Activated T-helper 2 cell treated with anti-CD3 and anti-CD28 coated beads, Interferon-gamma antibody, Interleukin-2, Interleukin-4, amounts not matched to agents 10 μg/mL and 5 μg/mL and 100 μg/mL, durations not matched to agents 14 hours and 24 hours and 36 hours (primary cell): ENCODE measurements around the gene TTC33. TPM values are rescaled to one million over a fixed set of nuclear protein-coding genes. Genes with fewer than 3 reads are reported as not detected.
A peak's percentile ranks its signal among the peaks of the same experiment; 100 is the strongest.

Experiments
- DNase-seq: peaks from one replicate; pipeline ENCODE4 v3.0.0; 2021; ENCODE audit warnings: low spot score
- H3K27ac Mint-ChIP-seq: one replicate; pipeline ENCODE4 v1.8.0; 2021; ENCODE audit warnings: mixed read lengths
- H3K27me3 Mint-ChIP-seq: one replicate; pipeline ENCODE4 v1.8.0; 2021; ENCODE audit warnings: low read depth, mixed read lengths
- H3K36me3 Mint-ChIP-seq: one replicate; pipeline ENCODE4 v1.8.0; 2021; ENCODE audit warnings: low read depth, mixed read lengths
- H3K4me1 Mint-ChIP-seq: one replicate; pipeline ENCODE4 v1.8.0; 2021; ENCODE audit warnings: low read depth, mixed read lengths
- H3K4me3 Mint-ChIP-seq: one replicate; pipeline ENCODE4 v1.8.0; 2021; ENCODE audit warnings: low read depth, mild to moderate bottlenecking, moderate library complexity, mixed read lengths
- H3K9me3 Mint-ChIP-seq: one replicate; pipeline ENCODE4 v1.8.0; 2021; ENCODE audit warnings: mixed read lengths
- intact Hi-C: fragments of 100-400 bp; cut with micrococcal nuclease; formaldehyde crosslinking; loops from one replicate; pipeline ENCODE4 v1.15.1; 2023
- total RNA-seq: library from RNA; stranded (reverse); gene quantifications from 2 replicates; pipeline ENCODE4 v1.2.3, GENCODE V29; 2022

TTC33 gene
- total RNA-seq, 1 donor from 2014 or later, result 29.3 TPM

DNA sequence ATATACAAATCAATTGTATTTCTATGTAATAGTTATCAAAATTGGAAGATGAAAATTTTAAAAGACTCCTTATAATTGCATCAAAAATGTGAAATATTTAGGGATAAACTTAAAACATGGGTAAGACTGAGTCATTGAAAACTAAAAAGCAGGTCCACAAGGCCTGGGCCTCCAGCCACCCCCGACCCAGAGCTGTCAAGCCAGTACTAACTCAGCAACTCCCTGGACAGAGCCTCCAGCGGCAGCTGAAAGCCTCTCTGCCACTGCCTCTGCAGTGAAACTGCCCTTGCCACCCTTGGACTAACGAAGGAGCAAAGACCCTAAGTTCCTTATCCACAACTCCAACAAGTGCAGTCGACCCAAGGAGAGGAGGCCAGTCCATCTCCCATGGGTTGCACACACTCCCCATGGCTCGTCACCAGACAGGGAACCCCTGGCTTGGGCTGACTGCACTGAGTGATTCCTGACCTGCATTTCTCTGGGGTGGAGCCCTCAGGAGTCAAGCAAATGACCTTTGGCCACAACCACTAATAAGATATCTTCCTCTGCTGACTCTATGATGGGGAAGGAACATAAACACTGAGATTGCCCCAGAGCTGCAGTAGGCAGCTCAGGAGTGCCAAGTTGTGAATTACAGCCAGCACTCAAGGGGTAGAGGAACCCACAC is 55.5 kb downstream of the TTC33 start:
- Mint-ChIP-seq H3K4me3 (no peak overlapping the region), H3K27me3 (no peaks in the 10 kb centered on the region), H3K4me1 (no peaks in the 10 kb centered on the region), H3K36me3 (peaks cover 91% of the 10 kb centered on the region), H3K9me3 (peaks cover 42% of the 10 kb centered on the region), H3K27ac (no peak overlapping the region)
- intact Hi-C loops, result no loop called here
- DNase-seq, result no peak

DNA sequence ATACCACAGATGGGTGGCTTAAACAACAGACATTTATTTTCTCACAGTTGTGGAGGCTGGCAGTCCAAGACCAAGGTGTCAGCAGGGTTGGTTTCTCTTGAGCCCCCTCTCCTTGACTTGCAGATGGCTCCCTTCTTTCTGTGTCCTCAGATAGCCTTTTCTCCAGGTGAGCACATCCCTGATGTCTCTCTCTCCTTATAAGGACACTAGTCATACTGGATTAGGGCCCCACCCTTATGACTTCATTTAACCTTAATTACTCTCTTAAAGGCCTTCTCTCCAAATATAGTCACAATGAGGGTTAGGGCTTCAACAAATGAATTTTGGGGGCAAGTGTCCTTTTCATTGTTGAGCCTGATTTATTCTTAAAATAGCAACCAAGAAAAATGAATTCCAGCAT is 61.3 kb downstream of the TTC33 start:
- Mint-ChIP-seq H3K9me3 (no peaks in the 10 kb centered on the region), H3K36me3 (peaks cover 84% of the 10 kb centered on the region), H3K27me3 (no peaks in the 10 kb centered on the region), H3K4me1 (peaks cover 16% of the 10 kb centered on the region), H3K27ac (no peak overlapping the region), H3K4me3 (no peak overlapping the region)
- intact Hi-C loops, result no loop called here
- no peak for DNase-seq

DNA sequence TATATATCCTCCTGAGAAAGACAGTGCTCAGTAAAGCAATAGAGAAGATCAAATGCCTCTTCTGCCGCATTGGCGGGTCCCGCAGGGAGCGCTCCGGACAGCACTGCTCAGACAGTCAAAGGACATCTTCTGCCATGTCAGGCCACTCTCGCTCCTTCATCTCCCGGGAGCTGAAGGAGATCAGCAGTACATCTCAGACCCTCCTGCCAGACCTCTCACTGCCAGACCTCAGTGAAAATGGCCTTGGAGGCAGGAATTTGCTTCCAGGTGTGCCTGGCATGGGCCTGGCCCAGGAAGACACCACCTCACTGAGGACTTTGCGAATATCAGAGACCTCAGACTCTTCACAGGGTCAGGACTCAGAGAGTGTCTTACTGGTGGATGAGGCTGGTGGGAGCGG is 63.9 kb downstream of the TTC33 start:
- DNase-seq, result no peak
- H3K27ac Mint-ChIP-seq, result peak overlapping the region; percentile 40
- H3K9me3 Mint-ChIP-seq, result no peaks in the 10 kb centered on the region
- H3K4me3 Mint-ChIP-seq, result peak overlapping the region; percentile 4
- intact Hi-C loops, result no loop called here
- no peaks in the 10 kb centered on the region for H3K27me3 Mint-ChIP-seq
- H3K36me3 Mint-ChIP-seq, result peaks cover 87% of the 10 kb centered on the region
- H3K4me1 Mint-ChIP-seq, result peaks cover 39% of the 10 kb centered on the region

DNA sequence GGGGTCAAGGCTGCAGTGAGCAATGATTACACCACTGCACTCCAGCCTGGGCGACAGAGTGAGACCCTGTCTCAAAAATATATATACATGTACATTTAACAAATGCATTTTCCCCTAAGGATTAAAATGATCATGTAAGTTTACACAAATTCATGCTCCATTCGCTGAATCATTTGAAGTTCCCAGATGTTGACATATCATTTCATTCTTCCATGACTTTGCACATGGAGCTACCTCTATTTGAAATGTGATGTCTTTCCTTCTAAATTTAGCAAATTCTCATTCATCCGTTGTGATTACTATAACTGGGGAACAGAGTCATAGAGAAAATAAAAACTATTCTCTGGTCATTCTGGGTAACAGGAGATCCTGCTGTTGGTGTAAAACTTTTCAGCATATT is 65.5 kb downstream of the TTC33 start:
- Mint-ChIP-seq H3K36me3 (peaks cover 88% of the 10 kb centered on the region), H3K4me3 (no peak overlapping the region), H3K27me3 (no peaks in the 10 kb centered on the region), H3K27ac (peak overlapping the region; percentile 18), H3K4me1 (peaks cover 55% of the 10 kb centered on the region), H3K9me3 (no peaks in the 10 kb centered on the region)
- intact Hi-C loops, result no loop called here
- no peak for DNase-seq

DNA sequence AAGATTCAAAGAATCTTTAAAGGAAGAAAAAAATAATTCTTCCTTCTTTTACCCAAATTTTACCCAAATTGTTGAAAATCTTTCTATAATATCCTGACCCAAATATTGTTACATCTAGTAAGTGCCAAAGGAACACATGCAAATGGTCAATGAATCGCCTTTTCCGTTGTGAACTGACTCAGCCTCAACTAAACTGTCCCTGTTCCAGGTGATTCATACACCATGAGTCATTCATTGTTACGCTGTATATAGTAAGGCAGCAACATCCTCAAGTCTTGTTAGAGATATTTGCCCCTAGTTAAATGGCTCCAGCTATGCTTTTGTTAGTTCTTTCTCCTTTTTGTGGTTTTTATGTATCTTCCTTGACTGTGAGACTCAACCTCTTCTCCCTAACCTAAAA is 66.3 kb downstream of the TTC33 start:
- intact Hi-C loops, result loop anchor here (1.0 to 5.0 kb wide), 10 partner anchors 8 to 1107 kb away; partner anchors contain the start of gene TTC33
- Mint-ChIP-seq H3K4me1 (peaks cover 61% of the 10 kb centered on the region), H3K27me3 (no peaks in the 10 kb centered on the region), H3K4me3 (peak overlapping the region; percentile 37), H3K36me3 (peaks cover 88% of the 10 kb centered on the region), H3K27ac (peak overlapping the region; percentile 73), H3K9me3 (no peaks in the 10 kb centered on the region)
- no peak for DNase-seq

DNA sequence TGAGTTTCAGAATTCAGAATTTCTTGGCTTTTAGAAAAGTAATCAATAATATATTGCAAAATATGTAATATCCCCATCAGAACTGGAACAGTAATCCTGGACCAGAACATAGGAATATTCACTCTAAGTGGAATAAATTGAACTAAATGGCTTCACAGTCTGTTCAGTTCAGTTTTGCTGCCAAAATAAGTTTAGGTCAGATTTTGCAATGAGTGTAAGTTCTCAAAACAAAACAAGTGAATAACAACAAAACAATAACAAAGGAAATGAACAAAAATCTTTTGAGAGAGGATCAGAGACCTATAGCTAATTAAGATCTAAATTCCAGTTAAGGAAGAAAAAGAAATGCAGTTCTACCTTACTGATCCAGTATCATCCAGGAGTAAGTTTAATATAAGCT is 66.8 kb downstream of the TTC33 start:
- H3K27ac Mint-ChIP-seq, result peak overlapping the region; percentile 73
- H3K4me1 Mint-ChIP-seq, result peaks cover 65% of the 10 kb centered on the region

DNA sequence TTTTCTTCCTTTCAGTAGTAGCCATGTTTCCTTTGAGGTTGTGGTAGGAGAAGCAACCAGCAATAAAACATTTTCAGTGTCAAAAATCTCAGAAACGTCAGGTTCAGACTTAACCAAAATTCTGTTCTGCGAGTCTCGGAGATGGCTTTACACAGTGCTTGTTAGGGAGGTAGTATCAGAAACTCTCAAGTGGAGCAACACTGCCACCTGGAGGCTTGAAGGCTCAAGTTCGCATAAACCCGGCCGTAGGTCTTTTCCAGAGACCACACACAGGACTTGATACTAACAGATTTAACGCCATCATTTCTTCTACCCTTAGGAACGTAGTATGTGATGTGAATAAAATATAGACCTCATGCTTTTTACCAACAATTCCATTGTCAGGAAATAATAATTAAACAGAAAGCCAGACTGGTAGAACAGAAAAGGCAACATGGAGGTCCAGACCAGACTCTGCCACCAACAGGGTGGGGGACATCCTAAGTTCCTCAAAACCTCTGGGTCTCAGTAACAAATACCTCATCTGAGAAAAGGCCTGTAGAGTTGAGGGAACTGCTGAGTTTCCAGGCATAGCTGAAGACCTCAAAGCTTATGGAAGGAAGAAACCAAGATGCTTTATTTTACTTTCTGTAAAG is 67.5 kb downstream of the TTC33 start:
- Mint-ChIP-seq H3K27ac (peak overlapping the region; percentile 73), H3K27me3 (no peaks in the 10 kb centered on the region), H3K36me3 (peaks cover 91% of the 10 kb centered on the region), H3K9me3 (no peaks in the 10 kb centered on the region), H3K4me1 (peaks cover 70% of the 10 kb centered on the region), H3K4me3 (peak overlapping the region; percentile 76)
- peak; percentile 76 for DNase-seq
- intact Hi-C loops, result loop anchor here (1.0 to 5.0 kb wide), 10 partner anchors 48 to 1106 kb away; partner anchors contain the start of gene TTC33

More for the DNA sequence above, 66.8 kb downstream of the TTC33 start:
- no peak for DNase-seq
- H3K36me3 Mint-ChIP-seq, result peaks cover 88% of the 10 kb centered on the region
- H3K27me3 Mint-ChIP-seq, result no peaks in the 10 kb centered on the region
- intact Hi-C loops, result loop anchor here (1.0 to 5.0 kb wide), 15 partner anchors 8 to 1107 kb away; partner anchors contain the start of gene TTC33
- H3K4me3 Mint-ChIP-seq, result peak overlapping the region; percentile 76
- H3K9me3 Mint-ChIP-seq, result no peaks in the 10 kb centered on the region

DNA sequence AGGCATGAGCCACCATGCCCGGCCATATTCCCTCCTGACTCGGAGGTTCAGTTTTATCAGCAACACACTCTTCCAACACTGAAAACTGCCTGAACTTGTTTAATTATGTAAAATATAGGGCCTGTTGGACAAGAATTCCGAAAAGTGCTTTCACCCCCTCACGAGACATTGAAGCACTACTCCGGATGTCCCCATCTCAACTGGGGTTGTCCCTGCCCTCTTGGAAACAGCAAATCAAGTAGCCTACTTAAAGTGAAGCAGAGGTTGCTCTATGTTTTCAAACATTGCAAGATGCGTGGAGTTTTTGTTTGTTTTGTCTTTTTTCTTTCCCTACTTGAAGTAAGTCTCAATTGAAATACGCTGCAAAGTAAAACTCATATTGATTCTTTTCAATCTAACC is 68.4 kb downstream of the TTC33 start:
- Mint-ChIP-seq H3K36me3 (peaks cover 96% of the 10 kb centered on the region), H3K4me1 (peaks cover 74% of the 10 kb centered on the region), H3K27me3 (no peaks in the 10 kb centered on the region), H3K27ac (peak overlapping the region; percentile 73), H3K4me3 (peak overlapping the region; percentile 76), H3K9me3 (no peaks in the 10 kb centered on the region)
- intact Hi-C loops, result loop anchor here (5.0 kb wide), 1 partner anchor 1105 kb away; no protein-coding TSS in a partner anchor
- DNase-seq, result no peak

DNA sequence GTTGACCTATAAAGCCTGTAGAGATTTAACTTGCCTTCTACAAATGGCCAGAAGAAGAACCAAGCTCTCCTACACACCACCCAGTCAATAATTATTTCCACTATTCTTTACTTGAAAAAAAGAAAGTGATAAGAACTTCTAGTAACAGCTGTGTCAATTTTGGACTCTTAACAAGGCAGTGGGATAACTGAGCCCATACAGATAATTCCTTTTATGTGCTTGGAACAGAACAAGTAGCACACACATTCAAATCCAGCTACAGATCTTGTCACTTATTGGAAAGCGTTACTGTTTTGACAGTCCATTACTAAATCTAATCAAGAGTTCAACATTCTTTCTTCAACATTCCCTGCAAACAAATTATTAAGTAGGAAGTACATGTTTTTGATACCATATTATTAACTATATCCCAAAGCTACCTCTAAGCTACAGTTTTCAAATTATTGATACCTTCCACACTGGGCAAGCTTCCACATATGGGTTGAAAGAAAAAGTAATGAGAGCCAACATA is 69.7 kb downstream of the TTC33 start:
- Mint-ChIP-seq H3K27me3 (no peaks in the 10 kb centered on the region), H3K4me3 (peak overlapping the region; percentile 76), H3K27ac (peak overlapping the region; percentile 52), H3K36me3 (peaks cover 96% of the 10 kb centered on the region), H3K4me1 (peaks cover 72% of the 10 kb centered on the region), H3K9me3 (no peaks in the 10 kb centered on the region)
- DNase-seq, result no peak
- intact Hi-C loops, result loop anchor here (1.0 to 5.0 kb wide), 2 partner anchors 409 to 1104 kb away; no protein-coding TSS in a partner anchor

DNA sequence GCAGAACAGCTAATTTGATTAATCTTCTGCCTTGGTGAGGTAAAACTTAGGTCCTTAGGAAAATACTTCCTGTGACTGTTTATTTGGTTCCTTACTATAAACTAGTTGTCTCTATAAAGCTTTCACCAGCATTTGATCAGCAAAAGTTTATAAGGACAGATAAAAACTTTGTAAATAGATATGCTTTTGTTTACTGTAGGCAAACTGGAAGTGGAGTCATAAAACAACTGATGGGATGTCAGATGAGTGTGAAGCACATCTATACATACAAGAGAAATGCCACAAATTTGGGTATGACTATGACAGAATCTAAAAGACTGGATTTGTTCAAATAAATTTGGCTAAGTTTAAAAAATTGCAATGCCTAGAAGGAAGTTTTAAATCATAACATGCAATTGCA is 70.6 kb downstream of the TTC33 start:
- Mint-ChIP-seq H3K27me3 (no peaks in the 10 kb centered on the region), H3K36me3 (peaks cover 98% of the 10 kb centered on the region), H3K4me1 (peaks cover 67% of the 10 kb centered on the region), H3K27ac (peak overlapping the region; percentile 52), H3K9me3 (no peaks in the 10 kb centered on the region), H3K4me3 (peak overlapping the region; percentile 76)
- no peak for DNase-seq
- intact Hi-C loops, result loop anchor here (1.0 to 5.0 kb wide), 2 partner anchors 408 to 1103 kb away; no protein-coding TSS in a partner anchor

DNA sequence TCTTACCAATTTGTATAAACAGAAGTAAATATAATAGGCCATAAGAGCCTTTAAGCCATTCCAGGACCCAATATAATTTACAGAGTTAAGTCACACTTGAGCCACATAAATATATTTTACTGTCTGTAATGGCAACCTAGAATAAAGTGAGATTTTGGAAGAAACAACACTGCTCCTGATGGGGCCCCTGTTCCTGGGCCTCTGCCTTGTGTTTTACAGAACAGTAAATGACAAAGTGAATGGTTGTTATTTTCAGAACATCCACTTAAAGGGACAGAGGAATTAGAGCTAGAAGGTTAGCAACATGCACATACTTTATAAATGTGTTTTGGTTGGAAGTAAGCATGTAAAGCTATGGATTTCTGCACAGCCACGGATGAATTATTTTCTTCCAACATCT is 72.5 kb downstream of the TTC33 start:
- H3K4me1 Mint-ChIP-seq, result peaks cover 55% of the 10 kb centered on the region
- peak overlapping the region; percentile 96 for H3K27ac Mint-ChIP-seq
- no peaks in the 10 kb centered on the region for H3K9me3 Mint-ChIP-seq
- H3K36me3 Mint-ChIP-seq, result peaks cover 80% of the 10 kb centered on the region
- peak overlapping the region; percentile 99 for H3K4me3 Mint-ChIP-seq
- no peak for DNase-seq
- intact Hi-C loops, result loop anchor here (2.0 kb wide), 1 partner anchor 1475 kb away; no protein-coding TSS in a partner anchor
- H3K27me3 Mint-ChIP-seq, result no peaks in the 10 kb centered on the region

DNA sequence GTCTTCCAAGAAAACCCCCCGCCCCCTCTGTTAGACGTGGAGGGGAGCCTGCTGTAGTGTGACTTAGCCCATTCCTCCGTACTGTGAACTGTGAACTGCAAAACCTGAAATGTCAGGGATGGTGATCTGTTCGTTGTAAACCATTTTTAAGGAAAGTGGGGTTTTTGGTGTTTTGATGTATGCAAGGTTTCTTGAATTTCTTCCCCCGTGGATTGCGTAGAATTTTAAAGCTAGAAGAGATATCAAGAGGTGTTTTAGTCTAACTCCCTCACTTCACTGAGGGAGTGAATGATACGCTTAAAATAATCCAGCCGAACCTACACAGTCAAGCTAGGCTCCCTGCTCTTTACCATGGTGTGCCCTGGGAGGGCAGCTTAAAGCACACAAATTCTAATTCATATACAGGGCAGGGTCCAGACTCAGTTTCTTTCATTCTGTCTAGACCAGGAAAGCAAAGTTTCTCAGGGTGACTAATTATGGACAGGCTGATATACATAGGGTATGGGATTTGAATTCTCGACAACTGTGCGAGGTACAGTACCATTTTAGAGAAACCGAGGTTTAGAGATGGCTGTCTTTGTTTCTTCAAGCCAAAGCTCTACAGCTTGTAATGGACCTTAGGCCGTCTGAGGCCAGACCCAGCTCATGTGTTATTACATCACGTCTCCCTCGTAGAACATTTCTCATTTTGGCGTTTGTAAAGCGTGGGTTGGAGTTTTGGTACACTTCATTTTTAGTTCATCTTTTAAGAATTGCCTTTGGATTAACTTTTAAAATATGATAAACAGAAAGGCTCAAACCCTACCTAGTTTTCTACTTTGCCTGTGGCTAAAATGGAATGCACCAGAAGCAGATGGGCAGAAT is 73.4 kb downstream of the TTC33 start:
- Mint-ChIP-seq H3K36me3 (peaks cover 71% of the 10 kb centered on the region), H3K9me3 (no peaks in the 10 kb centered on the region), H3K27me3 (no peaks in the 10 kb centered on the region), H3K27ac (peak overlapping the region; percentile 96), H3K4me3 (peak overlapping the region; percentile 99), H3K4me1 (peaks cover 50% of the 10 kb centered on the region)
- no peak for DNase-seq
- intact Hi-C loops, result loop anchor here (2.0 kb wide), 1 partner anchor 1474 kb away; no protein-coding TSS in a partner anchor
